Endothelial cell of umbilical vein (primary cell): ENCODE results near the gene BCL11A. TPM values are rescaled to one million over a fixed set of nuclear protein-coding genes. Genes with fewer than 3 reads are reported as not detected.

Experiments used
- BruUV-seq: library from RNA; stranded (reverse); fragments of 400-500 nt; replicated peaks from 2 replicates; lab custom pipeline; 2021; lab: Mats Ljungman, UMichigan
- CTCF ChIA-PET: fragments of 300-600, 350-600 bp; sonication (Branson Sonifier 250); formaldehyde crosslinking; loops from one replicate; lab custom pipeline; 2021; ENCODE audit warnings: antibody characterized with exemption, inconsistent platforms; lab: Charles Lee
- POLR2A ChIA-PET: fragments of 300-600, 350-600 bp; sonication (Branson Sonifier 250); formaldehyde crosslinking; loops from one replicate; lab custom pipeline; 2021; ENCODE audit warnings: antibody characterized with exemption, inconsistent platforms; lab: Charles Lee
- DNase-seq: peaks from one replicate; pipeline ENCODE4 v3.0.0-alpha.2; 2011; ENCODE audit warnings: low read depth, low spot score
- FAIRE-seq: peaks from 2 replicates; lab custom pipeline; 2011; peaks lifted over from hg19 to GRCh38; lab: Jason Lieb, UNC
- H2AFZ ChIP-seq: 2 replicates; pipeline ENCODE4 v1.6.0; 2012; ENCODE audit warnings: low read depth, low read length, control low read depth, inconsistent platforms
- H3K27ac ChIP-seq: 2 replicates; pipeline ENCODE4 v1.5.1; 2011; ENCODE audit warnings: low read depth, mild to moderate bottlenecking, control low read depth, low read length, moderate library complexity; ENCODE audit not compliant: insufficient read depth
- H3K27me3 ChIP-seq, 2 experiments: 2 replicates each; pipeline versions ENCODE4 v1.6.0 to v1.6.1; 2011; ENCODE audit warnings: low read length in 2 of 2, mixed read lengths in 1 of 2; ENCODE audit not compliant: control insufficient read depth in 2 of 2, insufficient read depth in 2 of 2
- H3K36me3 ChIP-seq, 2 experiments: 2 replicates in 1 of 2; 3 replicates in 1 of 2; pipeline ENCODE4 v1.5.1; 2011; ENCODE audit warnings: low read length in 2 of 2, mild to moderate bottlenecking in 1 of 2, moderate library complexity in 1 of 2; ENCODE audit not compliant: control insufficient read depth in 2 of 2, insufficient read depth in 2 of 2; ENCODE audit errors: extremely low read depth in 1 of 2
- H3K4me1 ChIP-seq: 3 replicates; pipeline ENCODE4 v1.5.1; 2011; ENCODE audit warnings: mild to moderate bottlenecking, low read length; ENCODE audit not compliant: control insufficient read depth, insufficient read depth; ENCODE audit errors: extremely low read depth
- H3K4me2 ChIP-seq: 2 replicates; pipeline ENCODE4 v1.6.1; 2011; ENCODE audit warnings: low read length, control low read depth, mixed read lengths; ENCODE audit not compliant: insufficient read depth
- H3K4me3 ChIP-seq, 3 experiments: fragments of 200-600 bp in 1 of 3; sonication (generic), shearing (Covaris generic) in 1 of 3; replicated peaks in 1 of 3; 2 replicates each; pipeline ENCODE4 v1.5.1; 2011 to 2016; ENCODE audit warnings: control low read depth in 3 of 3, low read length in 3 of 3, mild to moderate bottlenecking in 2 of 3, inconsistent platforms in 1 of 3, low read depth in 1 of 3, moderate library complexity in 1 of 3; ENCODE audit not compliant: insufficient read depth in 1 of 3
- H3K79me2 ChIP-seq: 2 replicates; pipeline ENCODE4 v1.6.0; 2012; ENCODE audit warnings: low read length, inconsistent platforms; ENCODE audit not compliant: control insufficient read depth, insufficient read depth
- H3K9ac ChIP-seq: replicated peaks from 2 replicates; pipeline ENCODE3; 2011; ENCODE audit warnings: low read length, control low read depth; ENCODE audit not compliant: insufficient read depth; ENCODE audit errors: extremely low read depth
- H3K9me1 ChIP-seq: replicated peaks from 3 replicates; pipeline ENCODE4 v1.6.0; 2011; ENCODE audit warnings: mild to moderate bottlenecking, low read length; ENCODE audit not compliant: control insufficient read depth, insufficient read depth; ENCODE audit errors: extremely low read depth
- H3K9me3 ChIP-seq: replicated peaks from 2 replicates; pipeline ENCODE4 v1.5.1; 2012; ENCODE audit warnings: low read length, inconsistent platforms; ENCODE audit not compliant: control insufficient read depth, insufficient read depth
- H4K20me1 ChIP-seq: replicated peaks from 2 replicates; pipeline ENCODE3; 2011; ENCODE audit warnings: mild to moderate bottlenecking, low read length; ENCODE audit not compliant: control insufficient read depth, insufficient read depth; ENCODE audit errors: extremely low read depth
- EZH2 ChIP-seq: IDR thresholded peaks from 2 replicates; pipeline ENCODE4 v1.6.1; 2012; ENCODE audit warnings: borderline replicate concordance, low read depth, mild to moderate bottlenecking, moderate library complexity, low read length, inconsistent platforms; ENCODE audit not compliant: severe bottlenecking
- FOS ChIP-seq: IDR thresholded peaks from 2 replicates; pipeline ENCODE4 v1.6.1; 2011; ENCODE audit warnings: mild to moderate bottlenecking, low read length, moderate library complexity, borderline replicate concordance; ENCODE audit not compliant: insufficient read depth
- GATA2 ChIP-seq: IDR thresholded peaks from 2 replicates; pipeline ENCODE4 v1.7.0; 2011; ENCODE audit warnings: low read depth, mild to moderate bottlenecking, moderate library complexity, mixed read lengths, low read length; ENCODE audit not compliant: insufficient read length, insufficient read depth
- MAX ChIP-seq: IDR thresholded peaks from 2 replicates; pipeline ENCODE4 v1.6.1; 2011; ENCODE audit not compliant: insufficient read depth, insufficient read length
- MYC ChIP-seq: IDR thresholded peaks from one replicate; pipeline ENCODE4 v1.6.1; 2011; ENCODE audit warnings: mild to moderate bottlenecking, low read depth, low read length
- POLR2A ChIP-seq: IDR thresholded peaks from 2 replicates; pipeline ENCODE4 v1.6.1; 2012; ENCODE audit warnings: low read depth, mild to moderate bottlenecking, control low read depth, low read length
- POLR2AphosphoS5 ChIP-seq: IDR thresholded peaks from 2 replicates; pipeline ENCODE4 v1.6.1; 2012; ENCODE audit warnings: low read depth, mild to moderate bottlenecking, control low read depth, low read length, moderate library complexity; ENCODE audit not compliant: insufficient read depth
- dilution Hi-C: fragments of 300-500 bp; cut with MboI; formaldehyde crosslinking; loops from one replicate; pipeline ENCODE4 v1.15.0; 2019; ENCODE audit warnings: low sequenced_read_pairs; ENCODE audit not compliant: extremely low pct_ligation_motif_present
- intact Hi-C: fragments of 100-400 bp; cut with micrococcal nuclease; formaldehyde crosslinking; loops from one replicate; pipeline ENCODE4 v1.10.0; 2022
- polyA plus RNA-seq, 4 experiments: library from polyadenylated mRNA; depleted of rRNA in 3 of 4; stranded (reverse) in 3 of 4; unstranded in 1 of 4; fragments of >200 nt; gene quantifications; 2 replicates each; pipeline versions ENCODE4 v1.2.1 to v1.2.3, GENCODE V29; 2011 to 2012; ENCODE audit warnings: missing spikeins in 1 of 4
- total RNA-seq: library from RNA; stranded (reverse); gene quantifications from 2 replicates; pipeline ENCODE4 v1.2.3, GENCODE V29; 2021
- TF ChIP-seq, protein P1 (sequence below), 2 donors: IDR thresholded peaks; 1 replicate in 1 of 2; 2 replicates in 1 of 2; pipeline ENCODE4 v1.5.1; 2011; ENCODE audit warnings: low read length in 2 of 2, mild to moderate bottlenecking in 2 of 2, moderate library complexity in 2 of 2, control low read depth in 1 of 2, inconsistent platforms in 1 of 2, low read depth in 1 of 2; ENCODE audit not compliant: insufficient read depth in 1 of 2; ENCODE audit errors: extremely low read depth in 1 of 2

The BCL11A gene
- total and polyA plus RNA-seq, 2 donors (not counting 3 experiments of a cell fraction or from before 2014, with no cell fraction given), result 0.12 to 0.88 TPM

GRCh38 chr2:60541056-60541651 lies 12.3 kb downstream of the BCL11A start:
- Histone ChIP-seq H3K9me3 (no peaks in the 10 kb centered on the region), H3K4me3 (no peak overlapping the region), H4K20me1 (no peaks in the 10 kb centered on the region), H3K79me2 (no peaks in the 10 kb centered on the region), H3K36me3 (no peaks in the 10 kb centered on the region), H3K27me3 (peaks cover 0 to 3% of the 10 kb centered on the region in 2 experiments), H3K4me1 (no peaks in the 10 kb centered on the region), H3K9ac (no peak overlapping the region), H3K4me2 (no peak overlapping the region), H3K27ac (no peak overlapping the region), H2AFZ (no peak overlapping the region), H3K9me1 (no peaks in the 10 kb centered on the region)
- DNase-seq (no peak), FAIRE-seq (no peak)
- no TSS peak for BruUV-seq
- CTCF ChIA-PET, result interaction anchor here (1.0 kb wide), 1 partner anchor 20 kb away, joined by 3 read pairs; no protein-coding TSS in a partner anchor
- TF ChIP-seq EZH2 (no peak), MAX (no peak), GATA2 (no peak), POLR2AphosphoS5 (no peak), FOS (no peak), POLR2A (no peak), MYC (no peak)
- dilution Hi-C loops, result no loop called here
- POLR2A ChIA-PET, result no interaction called here
- intact Hi-C loops, result no loop called here

- Histone ChIP-seq H3K9ac (no peak overlapping the region), H3K9me3 (no peaks in the 10 kb centered on the region), H3K9me1 (no peaks in the 10 kb centered on the region), H3K79me2 (no peaks in the 10 kb centered on the region), H2AFZ (no peak overlapping the region), H3K4me2 (no peak overlapping the region), H3K27me3 (peaks cover 0 to 3% of the 10 kb centered on the region in 2 experiments), H3K4me1 (no peaks in the 10 kb centered on the region), H3K27ac (no peak overlapping the region), H4K20me1 (no peaks in the 10 kb centered on the region), H3K4me3 (no peak overlapping the region), H3K36me3 (no peaks in the 10 kb centered on the region)
- dilution Hi-C loops (no loop called here), intact Hi-C loops (no loop called here)
- TF ChIP-seq FOS (no peak), POLR2A (no peak), EZH2 (no peak), GATA2 (no peak), MAX (no peak), MYC (no peak)
- TF ChIP-seq, protein P1, sequence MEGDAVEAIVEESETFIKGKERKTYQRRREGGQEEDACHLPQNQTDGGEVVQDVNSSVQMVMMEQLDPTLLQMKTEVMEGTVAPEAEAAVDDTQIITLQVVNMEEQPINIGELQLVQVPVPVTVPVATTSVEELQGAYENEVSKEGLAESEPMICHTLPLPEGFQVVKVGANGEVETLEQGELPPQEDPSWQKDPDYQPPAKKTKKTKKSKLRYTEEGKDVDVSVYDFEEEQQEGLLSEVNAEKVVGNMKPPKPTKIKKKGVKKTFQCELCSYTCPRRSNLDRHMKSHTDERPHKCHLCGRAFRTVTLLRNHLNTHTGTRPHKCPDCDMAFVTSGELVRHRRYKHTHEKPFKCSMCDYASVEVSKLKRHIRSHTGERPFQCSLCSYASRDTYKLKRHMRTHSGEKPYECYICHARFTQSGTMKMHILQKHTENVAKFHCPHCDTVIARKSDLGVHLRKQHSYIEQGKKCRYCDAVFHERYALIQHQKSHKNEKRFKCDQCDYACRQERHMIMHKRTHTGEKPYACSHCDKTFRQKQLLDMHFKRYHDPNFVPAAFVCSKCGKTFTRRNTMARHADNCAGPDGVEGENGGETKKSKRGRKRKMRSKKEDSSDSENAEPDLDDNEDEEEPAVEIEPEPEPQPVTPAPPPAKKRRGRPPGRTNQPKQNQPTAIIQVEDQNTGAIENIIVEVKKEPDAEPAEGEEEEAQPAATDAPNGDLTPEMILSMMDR (IDR thresholded peaks at IDR 0.05; ENCODE audit: extremely low read depth in 1 of 2, insufficient read depth in 1 of 2, low read depth in 1 of 2, low read length in 2 of 2), result no peak
- FAIRE-seq (no peak), DNase-seq (no peak)
- BruUV-seq, result no TSS peak
- ChIA-PET CTCF (interaction anchor here (1.0 to 1.6 kb wide), 2 partner anchors 10 to 42 kb away, joined by 3 to 6 read pairs; no protein-coding TSS in a partner anchor), POLR2A (no interaction called here)
These were observed 13.4 kb downstream of the BCL11A start for GRCh38 chr2:60540074-60540473.
